HFF-Myc (cell line): ENCODE data around the gene CHST4.

ENCODE experiments used
- DNase-seq: peaks from one replicate; pipeline ENCODE4 v3.0.0-alpha.2; 2011; ENCODE audit warnings: low read depth; ENCODE audit errors: extremely low read depth
- H3K4me3 ChIP-seq: replicated peaks from 2 replicates; pipeline ENCODE4 v1.5.1; 2011; ENCODE audit warnings: low read depth, mild to moderate bottlenecking, control low read depth, low read length
- TF ChIP-seq, protein P1 (sequence below): IDR thresholded peaks from 2 replicates; pipeline ENCODE4 v1.5.1; 2012; ENCODE audit warnings: mild to moderate bottlenecking, low read depth, low read length, control low read depth; ENCODE audit errors: missing control alignments

Gene CHST4

DNA sequence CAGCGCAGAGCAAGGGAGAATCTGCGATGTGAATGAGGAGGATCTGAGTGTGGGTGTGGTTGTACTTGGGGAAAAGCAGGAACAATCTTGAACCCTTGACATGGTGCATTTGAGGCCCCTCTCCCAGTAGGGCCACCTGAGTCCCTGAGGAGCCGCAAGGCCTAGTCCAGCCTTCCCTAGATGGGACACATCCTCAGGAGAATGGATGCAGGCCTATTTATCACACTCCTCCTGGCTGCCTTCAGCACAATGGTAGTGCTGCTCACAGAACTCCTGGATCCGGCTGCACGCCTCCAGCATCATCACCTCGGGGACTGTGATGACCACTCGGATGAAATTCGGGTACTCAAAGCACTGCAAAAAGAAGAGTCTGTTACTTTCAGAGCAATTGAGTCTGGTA, 41.7 kb downstream of the CHST4 start:
- no peak for DNase-seq
- TF ChIP-seq, protein P1, sequence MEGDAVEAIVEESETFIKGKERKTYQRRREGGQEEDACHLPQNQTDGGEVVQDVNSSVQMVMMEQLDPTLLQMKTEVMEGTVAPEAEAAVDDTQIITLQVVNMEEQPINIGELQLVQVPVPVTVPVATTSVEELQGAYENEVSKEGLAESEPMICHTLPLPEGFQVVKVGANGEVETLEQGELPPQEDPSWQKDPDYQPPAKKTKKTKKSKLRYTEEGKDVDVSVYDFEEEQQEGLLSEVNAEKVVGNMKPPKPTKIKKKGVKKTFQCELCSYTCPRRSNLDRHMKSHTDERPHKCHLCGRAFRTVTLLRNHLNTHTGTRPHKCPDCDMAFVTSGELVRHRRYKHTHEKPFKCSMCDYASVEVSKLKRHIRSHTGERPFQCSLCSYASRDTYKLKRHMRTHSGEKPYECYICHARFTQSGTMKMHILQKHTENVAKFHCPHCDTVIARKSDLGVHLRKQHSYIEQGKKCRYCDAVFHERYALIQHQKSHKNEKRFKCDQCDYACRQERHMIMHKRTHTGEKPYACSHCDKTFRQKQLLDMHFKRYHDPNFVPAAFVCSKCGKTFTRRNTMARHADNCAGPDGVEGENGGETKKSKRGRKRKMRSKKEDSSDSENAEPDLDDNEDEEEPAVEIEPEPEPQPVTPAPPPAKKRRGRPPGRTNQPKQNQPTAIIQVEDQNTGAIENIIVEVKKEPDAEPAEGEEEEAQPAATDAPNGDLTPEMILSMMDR, result no peak
- no peak overlapping the region for H3K4me3 ChIP-seq

DNA sequence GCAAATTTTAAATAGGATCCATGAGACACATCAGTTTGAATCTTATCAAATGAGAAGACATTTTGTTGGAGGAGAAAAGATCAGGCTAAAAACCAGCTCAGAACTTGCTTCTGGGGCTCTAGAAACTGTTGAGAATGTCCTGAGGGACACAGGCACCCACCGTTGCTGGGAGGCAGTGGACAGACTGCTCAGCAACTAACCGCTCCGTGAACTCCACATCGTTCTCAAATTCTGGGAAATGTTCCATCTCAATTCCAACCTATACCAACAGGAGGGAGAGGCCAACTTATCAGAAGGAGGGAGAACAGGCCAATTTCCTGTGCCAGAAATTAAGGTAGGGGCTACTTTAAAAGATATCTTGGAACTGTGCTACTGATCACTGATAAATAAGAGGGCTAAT, 42.3 kb downstream of the CHST4 start:
- H3K4me3 ChIP-seq, result no peak overlapping the region
- TF ChIP-seq, protein P1, result no peak
- no peak for DNase-seq

DNA sequence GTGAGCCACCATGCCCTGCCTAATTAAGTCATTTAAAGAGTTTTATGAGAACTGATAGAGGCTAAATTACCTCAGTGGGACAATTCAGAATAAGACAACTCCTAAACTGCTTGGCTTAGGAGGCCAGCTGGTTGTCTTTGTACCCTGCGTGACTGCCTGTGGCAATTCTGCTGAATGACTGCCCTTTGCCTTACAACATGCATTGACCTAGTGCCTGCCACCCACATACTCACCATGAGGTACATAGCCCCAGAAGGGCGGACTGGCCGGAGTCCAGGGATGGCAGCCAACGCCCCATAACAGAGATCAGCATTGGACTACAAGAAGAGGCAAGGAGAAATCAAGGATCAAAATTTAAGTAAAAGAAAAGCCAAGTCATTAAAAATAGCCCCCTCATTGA, 43.4 kb downstream of the CHST4 start:
- TF ChIP-seq, protein P1, result no peak
- no peak for DNase-seq
- no peak overlapping the region for H3K4me3 ChIP-seq

DNA sequence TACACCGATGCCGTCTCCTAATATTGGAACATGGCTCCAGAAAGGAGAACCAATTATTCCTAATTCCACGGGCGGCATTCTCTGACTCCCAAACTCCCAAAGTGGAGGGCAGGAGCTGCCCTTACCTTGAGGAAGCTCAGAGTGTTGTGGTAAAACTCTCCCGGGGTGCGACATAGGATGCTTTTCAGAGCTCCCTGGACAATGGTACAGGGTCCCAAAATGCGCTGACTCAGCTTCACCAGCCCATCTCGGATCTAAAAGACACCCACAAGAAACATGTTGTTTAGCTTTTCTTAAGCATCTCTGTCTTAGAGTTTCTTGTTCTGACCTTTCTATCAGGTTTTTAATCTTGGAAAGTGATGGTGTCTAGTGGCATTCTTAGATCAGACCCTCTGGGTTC, 43.9 kb downstream of the CHST4 start:
- no peak for DNase-seq
- TF ChIP-seq, protein P1, result no peak
- H3K4me3 ChIP-seq, result no peak overlapping the region

DNA sequence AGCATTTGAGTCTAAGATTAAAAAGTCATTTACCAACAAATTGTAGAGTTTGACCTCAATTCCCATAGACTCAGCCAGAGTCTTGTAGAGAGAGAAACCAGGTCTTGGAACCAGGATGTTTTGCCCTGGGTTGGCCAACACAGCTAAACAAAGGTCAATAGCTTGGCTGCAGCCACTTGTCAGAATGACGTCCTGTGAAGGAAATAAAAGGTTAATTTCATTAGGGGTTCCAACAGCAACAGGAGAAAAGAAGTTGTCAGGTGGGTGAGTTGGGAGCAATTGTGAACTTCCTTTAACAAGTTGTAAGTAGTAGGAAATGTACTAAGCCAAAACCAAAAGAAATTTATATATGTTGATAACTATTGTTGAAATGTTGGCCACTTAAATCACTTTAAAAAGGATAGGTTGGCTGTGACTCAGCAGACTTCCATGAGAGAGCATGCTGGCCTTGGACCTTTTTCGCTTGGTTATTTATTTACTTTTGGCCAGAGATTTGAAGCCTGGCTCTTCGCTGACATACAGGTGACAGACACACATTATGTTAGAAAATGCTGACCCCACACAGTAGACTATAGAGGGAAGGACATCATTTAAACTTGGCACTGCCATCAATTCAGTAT, 46.4 kb downstream of the CHST4 start:
- H3K4me3 ChIP-seq, result no peak overlapping the region
- DNase-seq, result no peak
- TF ChIP-seq, protein P1, result no peak

DNA sequence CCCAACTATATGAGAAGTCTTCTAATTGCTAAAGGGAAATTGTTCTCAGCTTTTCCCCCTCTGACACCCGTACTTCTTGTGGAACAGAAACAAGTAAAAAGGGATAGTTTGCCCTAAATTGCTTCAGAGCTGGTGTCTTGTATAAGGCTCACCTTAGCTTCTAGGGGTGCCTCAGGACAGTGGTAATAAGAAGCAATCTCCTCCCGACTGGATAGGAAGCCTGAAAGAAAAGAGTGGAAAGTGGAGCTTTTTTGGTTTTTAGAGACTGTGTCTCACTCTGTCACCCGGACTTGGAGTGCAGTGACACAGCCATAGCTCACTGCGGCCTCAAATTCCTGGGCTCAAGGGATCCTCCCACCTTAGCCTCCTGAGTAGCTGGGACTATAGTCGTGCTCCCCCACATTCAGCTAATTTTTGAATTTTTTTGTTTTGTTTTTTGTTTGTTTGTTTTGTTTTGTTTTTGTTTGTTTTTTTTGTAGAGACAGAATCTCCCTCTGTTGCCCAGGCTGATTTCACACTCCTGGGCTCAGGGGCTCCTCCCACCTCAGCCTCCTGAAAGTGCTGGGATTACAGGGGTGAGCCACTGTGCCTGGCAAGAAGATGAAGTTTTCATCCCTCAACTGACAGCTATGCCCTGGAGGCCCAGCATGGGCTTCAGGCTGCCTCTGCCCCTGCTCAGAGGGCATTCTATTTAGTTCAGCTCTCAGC, 47.3 kb downstream of the CHST4 start:
- TF ChIP-seq, protein P1, result no peak
- H3K4me3 ChIP-seq, result no peak overlapping the region
- DNase-seq, result no peak
